ENCODE results near the gene COL12A1.

GRCh38 chr6:75113446-75113845, 92.4 kb downstream of the COL12A1 start:
- TF ChIP-seq, protein P1, sequence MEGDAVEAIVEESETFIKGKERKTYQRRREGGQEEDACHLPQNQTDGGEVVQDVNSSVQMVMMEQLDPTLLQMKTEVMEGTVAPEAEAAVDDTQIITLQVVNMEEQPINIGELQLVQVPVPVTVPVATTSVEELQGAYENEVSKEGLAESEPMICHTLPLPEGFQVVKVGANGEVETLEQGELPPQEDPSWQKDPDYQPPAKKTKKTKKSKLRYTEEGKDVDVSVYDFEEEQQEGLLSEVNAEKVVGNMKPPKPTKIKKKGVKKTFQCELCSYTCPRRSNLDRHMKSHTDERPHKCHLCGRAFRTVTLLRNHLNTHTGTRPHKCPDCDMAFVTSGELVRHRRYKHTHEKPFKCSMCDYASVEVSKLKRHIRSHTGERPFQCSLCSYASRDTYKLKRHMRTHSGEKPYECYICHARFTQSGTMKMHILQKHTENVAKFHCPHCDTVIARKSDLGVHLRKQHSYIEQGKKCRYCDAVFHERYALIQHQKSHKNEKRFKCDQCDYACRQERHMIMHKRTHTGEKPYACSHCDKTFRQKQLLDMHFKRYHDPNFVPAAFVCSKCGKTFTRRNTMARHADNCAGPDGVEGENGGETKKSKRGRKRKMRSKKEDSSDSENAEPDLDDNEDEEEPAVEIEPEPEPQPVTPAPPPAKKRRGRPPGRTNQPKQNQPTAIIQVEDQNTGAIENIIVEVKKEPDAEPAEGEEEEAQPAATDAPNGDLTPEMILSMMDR (conservative IDR thresholded peaks at IDR 0.05 in 1 of 2, IDR thresholded peaks at IDR 0.05 in 1 of 2; ENCODE audit: low read depth in 1 of 2, low read length in 2 of 2), result no peak
- TF ChIP-seq EZH2 (IDR thresholded peaks at IDR 0.05; ENCODE audit: low read length, missing control alignments), result no peak
